GM12864 (cell line): ENCODE measurements around the gene RTN4RL1.

Experiments
- DNase-seq: peaks from one replicate; pipeline ENCODE4 v3.0.0-alpha.2; 2011; ENCODE audit warnings: low read depth
- H3K4me3 ChIP-seq: 2 replicates; pipeline ENCODE4 v1.5.1; 2011; ENCODE audit warnings: mild to moderate bottlenecking, low read depth, low read length, control low read depth
- CTCF ChIP-seq: IDR thresholded peaks from 2 replicates; pipeline ENCODE4 v1.5.1; 2011; ENCODE audit warnings: low read depth, mild to moderate bottlenecking, moderate library complexity, low read length, control low read depth, inconsistent platforms; ENCODE audit errors: missing control alignments

The RTN4RL1 gene

GRCh38 chr17:1953831-1954230 is 71.3 kb downstream of the RTN4RL1 start:
- no peak overlapping the region for H3K4me3 ChIP-seq
- DNase-seq, result no peak
- no peak for TF ChIP-seq CTCF

GRCh38 chr17:1951920-1952319 is 73.2 kb downstream of the RTN4RL1 start:
- H3K4me3 ChIP-seq, result no peak overlapping the region
- TF ChIP-seq CTCF, result no peak
- no peak for DNase-seq

- TF ChIP-seq CTCF, result no peak
- DNase-seq, result no peak
- H3K4me3 ChIP-seq, result no peak overlapping the region
These were observed 75.4 kb downstream of the RTN4RL1 start for GRCh38 chr17:1949754-1950153.

- TF ChIP-seq CTCF, result no peak
- no peak overlapping the region for H3K4me3 ChIP-seq
- no peak for DNase-seq
These were observed 76.7 kb downstream of the RTN4RL1 start for GRCh38 chr17:1948517-1948825.

- no peak for TF ChIP-seq CTCF
- no peak for DNase-seq
- no peak overlapping the region for H3K4me3 ChIP-seq
These were observed 77.2 kb downstream of the RTN4RL1 start for GRCh38 chr17:1947743-1948516.

- no peak for TF ChIP-seq CTCF
- no peak for DNase-seq
- no peak overlapping the region for H3K4me3 ChIP-seq
These were observed 77.8 kb downstream of the RTN4RL1 start for GRCh38 chr17:1947229-1947742.

GRCh38 chr17:1946021-1946932 is 78.9 kb downstream of the RTN4RL1 start:
- no peak for TF ChIP-seq CTCF
- no peak for DNase-seq
- H3K4me3 ChIP-seq, result no peak overlapping the region
